ENCODE data around the gene CNMD. TPM values are rescaled to one million over a fixed set of nuclear protein-coding genes. Genes with fewer than 3 reads are reported as not detected.
"Not testable (repeated sequence)": the region's sequence is repeated elsewhere in the genome, so short reads cannot be mapped to it uniquely, and the experiment has no call there.

The CNMD gene
- total RNA-seq, 1 donor from 2014 or later, result not detected

DNA sequence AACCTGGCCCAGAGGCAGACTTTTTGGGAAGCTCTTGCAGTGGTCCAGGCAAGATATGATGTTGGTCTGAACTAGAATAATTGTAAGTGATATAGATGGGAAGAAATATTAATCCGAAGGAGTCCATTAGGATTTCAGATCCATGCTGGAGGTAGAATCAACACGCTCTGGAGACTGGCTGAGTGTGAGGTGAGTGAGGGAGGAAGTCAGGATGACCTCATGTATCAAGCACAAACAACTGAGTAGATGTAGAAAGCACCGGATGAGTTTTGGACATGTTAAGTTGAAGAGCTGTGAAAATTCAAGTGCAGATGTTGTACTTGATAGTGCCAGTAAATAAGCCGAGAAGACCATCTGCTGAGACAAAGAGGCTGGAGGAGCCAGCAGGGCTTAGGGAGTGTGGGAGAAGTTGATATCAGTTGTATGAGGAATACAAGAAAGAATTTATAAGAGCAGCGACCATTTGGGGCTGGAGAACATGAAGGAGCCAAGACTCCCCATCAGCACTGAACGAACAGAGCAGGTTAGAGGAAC is 5.3 kb upstream of the CNMD start:
- no peak for DNase-seq (ENCODE audit: low spot score)

DNA sequence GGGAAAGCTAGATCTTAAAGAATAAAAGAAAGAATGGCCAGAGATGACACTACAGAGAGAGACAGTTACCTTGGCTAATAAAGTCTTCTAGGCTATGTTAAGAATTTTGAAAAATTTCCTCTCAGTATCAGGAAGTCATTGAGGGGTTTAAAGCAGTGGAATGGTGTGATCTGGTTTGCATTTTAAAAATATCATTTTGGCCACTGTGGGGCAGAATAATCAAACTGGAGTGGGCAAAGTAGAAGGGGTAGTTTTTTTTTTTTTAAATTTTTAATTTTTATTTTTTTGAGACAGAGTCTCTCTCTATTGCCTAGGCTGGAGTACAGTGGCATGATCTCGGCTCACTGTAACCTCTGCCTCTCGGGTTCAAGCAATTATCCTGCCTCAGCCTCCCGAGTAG is 4.4 kb upstream of the CNMD start:
- DNase-seq (ENCODE audit: low spot score), result no peak

DNA sequence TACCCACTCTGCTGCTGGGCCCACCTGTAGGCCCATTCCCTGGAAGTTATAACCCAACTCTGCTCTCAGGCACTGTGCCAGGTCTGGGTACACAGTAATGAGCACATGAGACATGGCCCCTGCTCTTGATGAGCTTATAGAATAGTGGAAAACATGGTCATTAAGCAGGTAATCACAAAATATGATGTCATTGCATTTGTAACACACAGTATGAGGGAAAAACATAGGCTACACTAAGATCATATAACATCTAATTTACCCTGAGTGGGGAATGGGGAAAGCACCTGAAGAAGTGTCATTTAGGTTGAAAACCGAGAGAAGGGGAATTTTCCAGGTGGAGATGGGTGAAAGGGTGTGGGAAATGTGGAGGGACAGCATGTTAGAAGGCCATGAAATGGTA is 3.9 kb upstream of the CNMD start:
- DNase-seq (ENCODE audit: low spot score), result no peak

DNA sequence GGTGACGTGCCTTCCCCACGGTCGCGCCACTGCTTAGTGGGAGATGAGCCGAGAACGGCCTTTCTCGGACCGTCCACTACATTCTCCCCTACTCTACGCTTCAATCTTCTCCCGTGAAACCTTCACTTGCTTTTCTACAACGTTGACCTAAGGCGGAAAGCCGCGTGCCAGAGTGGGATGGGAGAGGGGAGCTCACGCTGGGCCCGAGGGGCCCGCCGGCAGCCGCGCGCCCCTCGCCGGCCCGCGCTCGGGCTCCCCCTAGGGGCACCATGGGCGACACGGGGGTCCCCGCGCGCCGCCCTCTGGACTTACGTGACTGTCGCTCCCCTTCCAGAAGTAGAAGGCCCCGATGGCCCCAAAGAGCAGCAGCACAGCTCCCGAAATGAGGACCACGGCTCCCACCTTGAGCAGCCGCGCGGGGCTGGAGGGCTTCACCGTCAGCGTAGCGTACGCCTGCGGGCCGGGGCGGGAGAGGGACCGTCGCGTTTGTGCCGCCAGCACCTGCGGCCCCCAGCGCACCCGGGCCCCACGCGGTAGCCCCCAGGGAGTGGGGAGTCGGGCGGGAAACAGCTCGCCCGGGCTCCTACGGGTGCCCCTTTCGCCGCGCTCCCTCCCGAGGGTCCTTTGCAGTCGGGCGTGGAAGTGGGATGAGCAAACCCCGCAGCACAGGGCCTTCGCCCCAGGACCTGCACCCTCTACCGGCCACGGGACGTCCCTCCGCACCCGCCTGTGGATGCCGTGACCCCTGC is 727 bp downstream of the CNMD start:
- no peak for DNase-seq (ENCODE audit: low spot score)

DNA sequence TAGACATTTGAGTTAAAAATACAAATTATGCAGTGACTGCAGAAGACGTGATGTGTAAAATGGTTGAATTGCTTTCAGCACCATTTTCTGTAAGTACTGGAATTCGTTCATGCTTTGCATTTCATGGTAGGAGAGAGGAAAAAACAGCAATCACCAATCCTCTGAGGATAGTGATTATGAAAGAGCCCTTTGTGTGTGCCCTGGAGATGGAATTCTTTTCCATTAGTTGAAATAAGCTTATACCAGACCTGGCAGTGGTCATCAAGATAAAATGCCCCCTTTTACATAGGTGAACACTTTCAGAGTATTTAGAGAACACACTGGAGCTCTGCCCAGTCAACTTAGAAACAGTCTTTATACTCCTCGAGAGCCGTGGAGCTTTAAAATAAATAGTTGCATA is 1.7 kb downstream of the CNMD start:
- no peak for DNase-seq (ENCODE audit: low spot score)

DNA sequence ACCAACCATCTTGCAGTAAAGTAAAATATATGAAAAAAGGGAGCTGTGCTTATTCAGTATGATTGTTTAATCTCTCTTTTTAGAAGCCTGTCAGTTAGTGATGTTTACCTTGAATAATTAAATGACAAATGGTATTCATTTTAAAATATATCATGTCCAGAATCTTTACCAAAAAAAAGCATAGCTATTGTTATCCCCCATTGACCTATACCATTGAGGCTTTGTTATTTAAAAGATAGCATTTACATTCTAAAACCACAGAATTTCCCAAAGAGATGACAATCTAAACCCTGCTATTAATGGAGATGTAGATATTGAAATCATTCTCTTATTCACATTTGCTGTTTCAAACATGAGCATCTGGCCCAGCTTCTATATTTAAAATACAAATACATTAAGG is 2.2 kb downstream of the CNMD start:
- DNase-seq (ENCODE audit: low spot score), result no peak

DNA sequence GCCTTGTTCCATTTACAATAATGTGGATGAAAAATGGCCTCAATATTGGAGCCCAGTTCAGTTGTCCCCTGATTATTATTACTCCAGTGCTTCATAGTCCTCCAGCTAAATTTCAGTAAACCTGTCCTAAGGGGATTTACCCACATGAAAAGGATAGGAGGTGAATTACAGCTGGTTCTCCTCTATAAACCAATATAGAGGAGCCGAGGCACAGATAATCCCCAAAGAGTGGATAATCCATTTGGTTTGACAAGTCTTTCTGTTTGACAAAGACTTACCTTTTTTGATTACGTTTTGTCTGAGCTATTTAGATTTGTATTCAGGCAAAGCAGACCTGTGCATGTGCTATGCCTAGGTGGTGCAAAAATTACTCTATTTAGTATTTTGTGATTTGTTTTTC is 2.7 kb downstream of the CNMD start:
- no peak for DNase-seq (ENCODE audit: low spot score)

DNA sequence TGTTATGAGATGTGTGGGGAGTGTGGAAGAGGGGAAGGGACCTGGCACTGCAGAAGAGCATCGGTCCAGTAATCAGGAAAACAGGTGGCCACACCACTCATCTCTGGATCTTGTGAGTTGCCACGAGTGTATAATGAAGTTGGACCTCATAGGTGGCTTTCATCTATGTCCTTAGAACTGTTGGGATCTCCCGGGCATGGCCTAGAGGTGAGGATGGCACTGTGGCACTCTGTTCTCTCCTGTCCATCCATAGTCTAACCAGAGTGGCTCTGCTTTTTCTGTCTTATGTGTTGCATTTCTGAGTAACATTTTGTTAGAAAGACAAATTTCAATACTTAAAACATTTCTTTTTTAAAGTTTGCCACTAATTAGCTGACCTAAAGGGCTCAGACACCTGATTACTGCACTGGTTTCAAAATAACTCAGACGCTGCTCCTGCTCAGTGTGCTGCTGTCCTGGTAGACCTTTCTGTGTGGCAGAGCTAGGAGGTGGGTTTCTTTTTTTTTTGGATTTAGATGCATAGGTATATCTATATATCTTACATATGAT is 5.5 kb downstream of the CNMD start:
- DNase-seq (ENCODE audit: low spot score), result no peak

DNA sequence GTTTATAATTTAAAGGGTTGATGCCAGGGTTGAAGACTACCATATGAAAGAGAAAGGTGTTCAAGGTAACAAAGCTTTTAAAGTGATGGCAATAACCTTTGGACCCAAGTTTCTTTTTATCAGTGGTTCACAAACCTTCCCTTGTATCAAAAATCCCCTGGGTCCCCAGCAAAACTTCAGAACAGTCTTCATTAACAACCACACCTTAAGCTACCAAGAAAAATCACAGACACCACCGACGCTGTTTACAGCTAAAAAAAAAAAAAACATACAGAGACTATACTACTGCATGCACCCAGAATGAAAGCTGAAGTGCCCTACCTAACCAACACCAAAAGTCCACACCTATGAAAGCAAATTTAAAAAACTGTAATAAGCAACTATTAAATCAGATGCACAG is 13.4 kb downstream of the CNMD start:
- no peak for DNase-seq (ENCODE audit: low spot score)

DNA sequence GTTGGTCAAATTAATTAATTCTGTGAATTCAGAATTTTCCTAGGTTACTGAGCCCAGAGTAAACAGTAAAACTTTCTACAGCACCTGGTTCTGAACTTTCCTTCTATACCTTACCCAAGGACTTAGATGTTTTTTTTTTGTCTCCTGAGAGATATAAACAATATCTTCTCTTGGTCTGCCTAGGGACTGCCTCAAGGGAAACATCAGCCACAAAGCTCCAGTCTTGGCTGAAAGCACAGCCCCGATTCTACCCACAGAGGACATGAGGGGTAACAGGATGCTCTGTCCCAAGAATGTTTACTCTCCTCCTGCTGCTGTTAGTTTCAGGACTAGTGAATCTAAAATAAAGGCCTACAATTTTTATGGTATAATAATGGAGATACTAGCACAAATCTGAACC is 14.3 kb downstream of the CNMD start:
- no peak for DNase-seq (ENCODE audit: low spot score)

DNA sequence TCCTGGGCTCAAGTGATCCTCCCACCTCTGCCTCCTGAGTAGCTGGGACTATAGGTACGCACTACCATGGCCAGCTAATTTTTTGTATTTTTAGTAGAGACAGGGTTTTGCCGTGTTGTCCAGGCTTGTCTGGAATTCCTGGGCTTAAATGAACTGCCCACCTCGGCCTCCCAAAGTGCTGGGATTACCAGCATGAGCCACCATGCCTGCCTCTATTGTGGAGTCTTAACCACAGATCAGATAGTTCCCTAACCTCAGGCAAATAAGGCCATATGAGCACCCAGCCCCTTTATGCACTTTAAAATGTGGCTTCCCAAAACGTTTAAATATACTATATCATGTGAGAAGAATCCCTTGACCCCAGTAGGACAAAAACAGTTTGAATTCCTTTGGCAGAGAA is 16.4 kb downstream of the CNMD start:
- DNase-seq (ENCODE audit: low spot score), result no peak

DNA sequence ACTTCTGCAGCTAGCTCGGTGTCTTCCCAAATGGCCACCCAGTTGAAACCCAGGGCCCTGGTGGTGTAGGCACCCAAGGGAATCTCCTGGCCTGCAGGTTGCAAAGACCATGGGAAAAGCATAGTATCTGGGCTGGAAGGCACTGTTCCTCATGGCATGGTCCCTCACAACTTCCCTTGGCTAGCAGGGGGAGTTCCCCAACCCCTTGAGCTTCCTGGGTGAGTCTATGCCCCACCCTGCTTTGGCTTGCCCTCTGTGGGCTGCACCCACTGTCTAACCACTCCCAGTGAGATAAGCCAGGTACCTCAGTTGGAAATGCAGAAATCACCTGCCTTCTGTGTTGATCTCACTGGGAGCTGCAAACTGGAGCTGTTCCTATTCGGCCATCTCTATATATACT is 18.3 kb downstream of the CNMD start:
- DNase-seq (ENCODE audit: low spot score), result not testable (repeated sequence)

DNA sequence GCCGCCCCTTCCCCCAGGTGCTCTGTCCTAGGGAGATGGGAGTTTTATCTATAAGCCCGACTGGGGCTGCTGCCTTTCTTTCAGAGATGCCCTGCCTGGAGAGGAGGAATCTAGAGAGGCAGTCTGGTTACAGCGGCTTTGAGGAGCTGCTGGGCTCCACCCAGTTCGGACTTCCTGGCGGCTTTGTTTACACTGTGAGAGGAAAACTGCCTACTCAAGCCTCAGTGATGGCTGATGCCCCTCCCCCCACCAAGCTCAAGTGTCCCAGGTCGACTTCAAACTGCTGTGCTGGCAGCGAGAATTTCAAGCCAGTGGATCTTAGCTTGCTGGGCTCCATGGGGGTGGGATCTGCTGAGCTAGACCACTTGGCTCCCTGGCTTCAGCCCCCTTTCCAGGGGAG is 18.7 kb downstream of the CNMD start:
- DNase-seq (ENCODE audit: low spot score), result not testable (repeated sequence)

DNA sequence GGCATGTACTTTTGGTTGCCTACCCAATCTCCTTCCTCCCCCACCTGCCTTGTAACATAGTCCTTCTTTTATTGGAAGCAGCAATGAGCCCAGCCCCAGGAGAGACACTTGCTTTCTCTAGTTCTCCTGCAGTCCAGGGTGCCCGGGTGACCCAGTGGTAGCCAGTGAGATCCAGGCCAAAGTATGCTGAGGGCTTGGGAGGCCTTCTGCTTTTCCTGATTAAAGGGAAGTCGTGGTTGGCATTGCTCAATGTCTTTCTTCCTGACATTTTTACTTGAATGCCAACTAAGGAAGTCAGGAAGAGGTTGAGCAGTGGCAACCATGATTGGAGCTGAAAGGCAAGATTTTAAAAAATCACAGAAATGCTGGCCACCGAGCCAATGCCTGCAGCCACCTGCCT is 25.7 kb downstream of the CNMD start:
- no peak for DNase-seq (ENCODE audit: low spot score)

DNA sequence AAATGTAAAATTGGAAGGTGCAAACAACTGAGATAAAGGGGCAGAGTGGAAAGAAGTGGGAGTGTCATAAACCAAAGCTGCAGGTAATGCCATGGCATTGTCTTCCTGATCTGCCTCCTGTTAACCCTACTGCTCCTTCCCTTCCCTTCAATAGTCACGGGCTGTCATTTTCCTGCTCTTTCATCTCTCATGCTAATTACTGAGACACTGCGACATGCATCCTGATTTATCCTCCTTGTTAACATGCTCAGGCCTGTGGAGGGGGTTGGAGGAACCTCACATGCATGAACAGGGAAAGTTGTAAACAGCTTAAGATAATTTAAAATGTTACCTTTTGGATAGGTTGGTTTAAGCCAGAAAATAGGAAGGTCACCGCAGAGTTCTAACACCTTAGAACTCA is 27.2 kb downstream of the CNMD start:
- no peak for DNase-seq (ENCODE audit: low spot score)

DNA sequence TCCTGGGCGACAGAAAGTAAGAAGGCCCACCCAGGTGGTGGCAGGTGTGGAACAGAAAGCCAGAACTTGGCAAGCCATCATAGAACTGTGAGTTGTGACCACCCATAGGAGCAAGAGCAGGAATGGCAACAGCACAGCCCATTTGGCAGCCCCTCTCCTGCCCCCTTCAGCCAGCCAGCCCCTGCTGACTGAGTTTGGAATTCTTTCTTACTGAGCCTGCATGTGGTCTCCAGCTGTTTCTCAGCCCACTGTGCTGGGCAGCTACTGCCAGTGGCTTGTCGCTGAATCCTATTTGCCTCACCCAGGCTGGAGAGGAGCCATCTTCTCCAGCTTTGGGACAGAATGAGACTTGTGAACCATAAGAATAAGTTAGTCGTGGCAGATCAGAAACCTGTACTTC is 28.3 kb downstream of the CNMD start:
- DNase-seq (ENCODE audit: low spot score), result no peak

DNA sequence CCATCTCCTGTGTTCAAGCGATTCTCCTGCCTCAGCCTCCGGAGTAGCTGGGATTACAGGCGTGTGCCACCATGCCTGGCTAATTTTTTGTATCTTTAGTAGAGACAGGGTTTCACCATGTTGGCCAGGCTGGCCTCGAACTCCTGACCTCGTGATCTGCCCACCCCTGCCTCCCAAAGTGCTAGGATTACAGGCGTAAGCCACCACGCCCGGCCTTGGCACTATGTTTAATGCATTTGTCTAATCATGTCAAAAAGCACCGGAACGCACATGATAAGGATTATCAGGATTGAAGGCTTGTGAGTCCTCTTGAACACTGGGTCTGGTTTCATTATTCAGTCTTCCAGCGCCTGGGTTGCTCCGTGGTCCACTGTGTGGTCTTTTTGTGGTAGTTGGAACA is 31.4 kb downstream of the CNMD start:
- DNase-seq (ENCODE audit: low spot score), result not testable (repeated sequence)

DNA sequence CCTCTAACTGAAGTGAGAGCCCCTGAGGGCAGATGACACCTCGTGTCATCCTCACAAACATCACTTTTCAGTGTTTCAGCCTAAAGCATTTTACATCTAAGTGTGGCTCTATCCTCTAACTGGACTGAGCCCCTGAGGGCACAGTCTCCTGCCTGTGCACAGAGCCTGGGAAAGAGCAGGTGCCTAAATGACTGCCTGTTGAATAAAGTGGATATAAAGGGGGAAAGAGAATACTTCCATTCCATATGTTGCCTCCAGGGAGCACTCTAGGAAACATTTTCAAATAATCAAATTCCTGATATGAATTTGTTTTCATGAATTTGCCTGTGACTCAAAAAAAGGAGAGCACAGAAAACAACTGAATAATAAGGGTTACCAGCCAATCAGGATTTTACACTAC is 32.2 kb downstream of the CNMD start:
- DNase-seq (ENCODE audit: low spot score), result no peak

DNA sequence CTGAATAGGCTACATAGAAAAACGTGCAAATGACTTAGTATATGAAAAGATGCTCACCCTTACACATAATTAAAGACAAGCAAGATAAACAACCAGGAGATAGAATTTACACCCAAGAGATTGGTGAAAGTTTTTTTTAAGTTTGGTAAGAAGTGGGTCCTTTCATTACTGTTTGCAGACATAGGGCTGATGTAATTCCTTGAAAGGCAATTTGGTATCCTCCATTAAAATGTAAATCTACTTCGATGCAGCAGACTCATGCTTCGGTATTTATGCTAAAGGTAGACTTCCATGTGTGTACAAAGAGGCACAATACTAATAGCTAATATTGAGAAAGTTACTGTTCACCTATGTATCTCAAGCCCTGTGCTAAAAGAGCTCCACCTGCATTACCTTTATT is 33.5 kb downstream of the CNMD start:
- no peak for DNase-seq (ENCODE audit: low spot score)

DNA sequence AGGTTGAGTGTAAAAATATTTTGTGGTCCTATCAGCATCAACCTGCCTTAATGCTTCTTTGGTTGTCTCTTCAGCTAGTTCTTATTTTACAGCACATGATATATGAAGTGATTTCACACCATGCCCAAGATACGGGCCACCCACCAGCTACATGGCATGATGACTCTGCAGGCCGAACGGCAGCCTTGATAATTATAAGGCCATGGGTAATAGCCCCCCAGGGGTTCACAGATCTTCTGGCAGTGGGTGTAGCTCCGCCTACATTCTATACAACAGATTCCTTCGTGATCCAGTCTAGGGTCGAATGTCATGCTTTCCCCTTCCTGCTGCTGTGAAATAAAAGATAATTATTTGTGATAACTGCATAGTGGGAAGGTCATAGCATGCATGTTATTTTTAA is 36.1 kb downstream of the CNMD start:
- no peak for DNase-seq (ENCODE audit: low spot score)

DNA sequence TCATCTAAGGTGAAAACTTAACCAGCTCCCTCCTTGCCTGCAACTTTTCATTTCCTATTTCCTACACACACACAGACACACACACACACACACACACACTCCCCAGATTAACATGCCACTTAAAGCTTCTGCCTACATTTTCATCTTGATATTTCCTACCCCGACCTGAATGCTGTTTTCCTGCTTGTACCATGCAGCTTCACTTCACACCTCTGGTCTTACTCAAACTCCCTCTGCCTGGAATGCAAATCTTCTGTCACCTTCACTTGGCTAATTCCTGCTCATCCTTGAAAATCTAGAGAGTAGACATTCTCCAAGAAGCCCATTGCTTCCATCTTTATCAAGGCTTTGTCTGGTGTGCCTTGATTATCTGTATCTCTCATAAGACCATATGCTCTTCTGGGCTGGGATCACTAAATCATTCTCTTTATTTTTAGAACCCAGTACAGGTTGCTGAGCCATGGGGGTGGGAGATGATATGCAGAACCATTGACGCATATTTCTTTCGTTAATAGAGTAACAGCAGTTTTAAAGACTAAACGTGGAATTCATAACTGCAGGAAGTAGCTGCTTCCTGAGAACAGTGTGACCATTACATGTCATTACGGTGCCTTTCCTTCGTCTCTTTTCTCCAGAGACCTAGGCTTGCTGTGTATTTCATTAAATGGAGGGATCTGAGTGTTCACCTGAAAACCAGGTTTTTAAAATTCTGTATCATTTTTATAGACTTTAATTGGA is 37.7 kb downstream of the CNMD start:
- no peak for DNase-seq (ENCODE audit: low spot score)

DNA sequence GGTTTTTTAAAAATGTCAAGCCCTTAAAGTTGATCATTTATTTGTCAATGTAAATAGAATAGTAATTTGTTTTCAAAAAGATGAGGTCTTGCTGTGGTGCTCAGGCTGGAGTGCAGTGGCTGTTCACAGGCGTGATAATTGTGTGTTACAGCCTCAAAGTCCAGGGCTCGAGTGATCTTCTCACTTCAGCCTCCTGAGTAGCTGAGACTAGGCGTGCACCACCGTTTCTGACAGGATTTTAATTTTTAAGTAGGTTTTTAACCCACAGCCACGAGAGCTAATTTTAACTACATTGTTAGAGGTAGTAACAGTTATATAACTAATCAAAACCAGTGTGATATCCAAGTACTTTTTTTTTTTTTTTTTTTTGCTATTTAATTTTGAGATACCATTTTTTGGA is 43.1 kb downstream of the CNMD start:
- no peak for DNase-seq (ENCODE audit: low spot score)

DNA sequence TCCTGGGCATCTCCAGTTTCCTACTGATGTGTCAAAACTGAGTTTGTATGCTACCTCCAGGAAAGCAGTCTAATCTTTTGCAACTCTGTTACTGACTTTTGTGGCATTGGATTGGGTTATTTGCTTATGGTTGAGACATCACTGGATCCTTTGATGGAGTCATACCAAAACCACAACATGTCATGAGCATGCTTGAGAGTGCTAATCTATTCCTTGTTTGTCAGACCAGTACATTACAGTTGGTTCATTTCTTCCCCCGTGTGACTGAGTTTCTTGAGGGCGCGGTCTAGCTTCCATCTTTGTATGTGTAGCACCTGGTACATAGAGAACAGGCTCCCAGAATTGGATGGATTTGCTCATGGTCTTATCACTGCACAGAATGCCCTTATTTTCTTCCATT is 43.8 kb downstream of the CNMD start:
- no peak for DNase-seq (ENCODE audit: low spot score)
